PC-3 (cell line): ENCODE results near the gene PAX5. TPM values are rescaled to one million over a fixed set of nuclear protein-coding genes. Genes with fewer than 3 reads are reported as not detected.

ENCODE experiments used
- ATAC-seq: fragments of 200-7000 bp; cut with Tn5 transposase; 2 replicates; pipeline ENCODE4 v1.9.1; 2020; ENCODE audit warnings: mild to moderate bottlenecking, moderate library complexity
- BruUV-seq: library from RNA; stranded (reverse); fragments of 400-500 nt; replicated peaks from 2 replicates; lab custom pipeline; 2021; lab: Mats Ljungman, UMichigan
- CTCF ChIA-PET: fragments of 300-600 bp; sonication (Branson Sonifier 250); formaldehyde crosslinking; loops from one replicate; lab custom pipeline; 2022; ENCODE audit warnings: antibody characterized with exemption; lab: Charles Lee
- POLR2A ChIA-PET: fragments of 300-600 bp; sonication (Branson Sonifier 250); formaldehyde crosslinking; loops from one replicate; lab custom pipeline; 2022; ENCODE audit warnings: antibody characterized with exemption; ENCODE audit not compliant: unreplicated experiment; lab: Charles Lee
- DNase-seq: peaks from one replicate; pipeline ENCODE4 v3.0.0-alpha.2; 2015
- H2AFZ ChIP-seq: fragments of 300-600 bp; sonication (generic); 2 replicates; pipeline ENCODE4 v1.6.0; 2016; ENCODE audit warnings: antibody characterized with exemption, low read length
- H3F3A ChIP-seq: fragments of 300-600 bp; sonication (generic); one replicate; pipeline ENCODE4 v1.6.0; 2017; ENCODE audit warnings: antibody characterized with exemption, low read length, control low read depth, mild to moderate bottlenecking; ENCODE audit not compliant: unreplicated experiment
- H3K27ac ChIP-seq: fragments of 300-600 bp; sonication (generic); 2 replicates; pipeline ENCODE4 v1.5.1; 2016; ENCODE audit warnings: mild to moderate bottlenecking, low read length
- H3K27me3 ChIP-seq: fragments of 300-600 bp; sonication (generic); 2 replicates; pipeline ENCODE4 v1.6.1; 2016; ENCODE audit warnings: low read length, mixed read lengths
- H3K36me3 ChIP-seq: fragments of 300-600 bp; sonication (generic); 2 replicates; pipeline ENCODE4 v1.6.1; 2016; ENCODE audit warnings: low read depth, mixed run types, low read length, mixed read lengths
- H3K4me1 ChIP-seq: fragments of 300-600 bp; sonication (generic); 2 replicates; pipeline ENCODE4 v1.5.1; 2016; ENCODE audit warnings: low read length; ENCODE audit not compliant: insufficient read depth
- H3K4me2 ChIP-seq: fragments of 300-600 bp; sonication (generic); 2 replicates; pipeline ENCODE4 v1.6.0; 2016; ENCODE audit warnings: low read length
- H3K4me3 ChIP-seq: fragments of 300-600 bp; sonication (generic); 2 replicates; pipeline ENCODE4 v1.5.1; 2016; ENCODE audit warnings: mild to moderate bottlenecking, low read length, mixed read lengths
- H3K79me2 ChIP-seq: fragments of 300-600 bp; sonication (generic); 2 replicates; pipeline ENCODE4 v1.6.1; 2017; ENCODE audit warnings: low read length, mixed read lengths
- H3K9ac ChIP-seq: fragments of 300-600 bp; sonication (generic); 2 replicates; pipeline ENCODE4 v1.6.0; 2016; ENCODE audit warnings: mild to moderate bottlenecking, low read length
- H3K9me2 ChIP-seq: fragments of 300-600 bp; sonication (generic); replicated peaks from 2 replicates; pipeline ENCODE4 v1.6.1; 2016; ENCODE audit warnings: mixed run types, low read length, mixed read lengths
- H3K9me3 ChIP-seq: fragments of 300-600 bp; sonication (generic); 2 replicates; pipeline ENCODE4 v1.6.1; 2016; ENCODE audit warnings: low read length, mixed read lengths
- H4K20me1 ChIP-seq: fragments of 300-600 bp; sonication (generic); 2 replicates; pipeline ENCODE4 v1.6.1; 2016; ENCODE audit warnings: low read length, mixed read lengths
- EZH2 ChIP-seq: fragments of 300-600 bp; sonication (generic); IDR thresholded peaks from one replicate; pipeline ENCODE4 v1.6.1; 2017; ENCODE audit warnings: antibody characterized with exemption, mild to moderate bottlenecking, low read length; ENCODE audit not compliant: unreplicated experiment
- EZH2phosphoT487 ChIP-seq: fragments of 300-600 bp; sonication (generic); IDR thresholded peaks from 2 replicates; pipeline ENCODE4 v1.6.1; 2018; ENCODE audit warnings: mild to moderate bottlenecking, antibody characterized with exemption, low read length, borderline replicate concordance
- intact Hi-C: fragments of 100-400 bp; cut with micrococcal nuclease; formaldehyde crosslinking; loops from 2 replicates; pipeline ENCODE4 v1.9.0; 2023
- total RNA-seq: library from RNA; depleted of rRNA; stranded (reverse); fragments of >200 nt; gene quantifications from 2 replicates; pipeline ENCODE4 v1.2.3, GENCODE V29; 2014
- TF ChIP-seq, protein P1 (sequence below): fragments of 300-600 bp; sonication (generic); conservative IDR thresholded peaks from 2 replicates; pipeline ENCODE4 v1.5.1; 2017; ENCODE audit warnings: antibody characterized with exemption, low read depth, mild to moderate bottlenecking, low read length

PAX5 gene
- total RNA-seq, 1 experiment from 2014 or later, result not detected

DNA sequence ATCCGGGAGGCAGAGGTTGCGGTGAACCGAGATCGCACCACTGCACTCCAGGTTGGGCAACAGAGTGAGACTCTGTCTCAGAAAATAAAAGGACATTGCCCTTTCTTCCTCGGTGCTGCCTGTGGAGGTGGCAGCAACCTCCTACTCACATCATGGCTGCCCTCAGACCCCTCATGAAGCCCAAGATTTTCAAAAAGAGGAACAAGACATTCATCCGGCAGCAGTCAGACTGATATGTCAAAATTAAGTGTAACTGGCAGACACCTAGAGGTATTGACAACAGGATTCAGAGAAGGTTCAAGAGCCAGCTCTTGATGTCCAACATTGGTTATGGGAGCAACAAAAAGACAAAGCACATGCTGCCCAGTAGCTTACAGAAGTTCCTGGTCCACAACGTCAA is 12.6 kb upstream of the PAX5 start:
- ATAC-seq (no peak), DNase-seq (no peak)
- no peak overlapping the region for H3K4me3 ChIP-seq
- no peaks in the 10 kb centered on the region for H3K4me1 ChIP-seq
- peaks cover 12% of the 10 kb centered on the region; the same call in 1 of the 2 replicates for H3K27me3 ChIP-seq
- BruUV-seq, result no TSS peak
- intact Hi-C loops, result no loop called here
- no peaks in the 10 kb centered on the region for H3K9me2 ChIP-seq
- H2AFZ ChIP-seq, result no peak overlapping the region
- H3K4me2 ChIP-seq, result no peak overlapping the region
- TF ChIP-seq EZH2 (no peak), EZH2phosphoT487 (no peak)
- TF ChIP-seq, protein P1, sequence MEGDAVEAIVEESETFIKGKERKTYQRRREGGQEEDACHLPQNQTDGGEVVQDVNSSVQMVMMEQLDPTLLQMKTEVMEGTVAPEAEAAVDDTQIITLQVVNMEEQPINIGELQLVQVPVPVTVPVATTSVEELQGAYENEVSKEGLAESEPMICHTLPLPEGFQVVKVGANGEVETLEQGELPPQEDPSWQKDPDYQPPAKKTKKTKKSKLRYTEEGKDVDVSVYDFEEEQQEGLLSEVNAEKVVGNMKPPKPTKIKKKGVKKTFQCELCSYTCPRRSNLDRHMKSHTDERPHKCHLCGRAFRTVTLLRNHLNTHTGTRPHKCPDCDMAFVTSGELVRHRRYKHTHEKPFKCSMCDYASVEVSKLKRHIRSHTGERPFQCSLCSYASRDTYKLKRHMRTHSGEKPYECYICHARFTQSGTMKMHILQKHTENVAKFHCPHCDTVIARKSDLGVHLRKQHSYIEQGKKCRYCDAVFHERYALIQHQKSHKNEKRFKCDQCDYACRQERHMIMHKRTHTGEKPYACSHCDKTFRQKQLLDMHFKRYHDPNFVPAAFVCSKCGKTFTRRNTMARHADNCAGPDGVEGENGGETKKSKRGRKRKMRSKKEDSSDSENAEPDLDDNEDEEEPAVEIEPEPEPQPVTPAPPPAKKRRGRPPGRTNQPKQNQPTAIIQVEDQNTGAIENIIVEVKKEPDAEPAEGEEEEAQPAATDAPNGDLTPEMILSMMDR, result no peak
- H3K9ac ChIP-seq, result no peak overlapping the region
- H3F3A ChIP-seq, result no peaks in the 10 kb centered on the region
- no peaks in the 10 kb centered on the region for H4K20me1 ChIP-seq
- no peaks in the 10 kb centered on the region for H3K9me3 ChIP-seq
- no peaks in the 10 kb centered on the region for H3K36me3 ChIP-seq
- H3K79me2 ChIP-seq, result no peaks in the 10 kb centered on the region
- ChIA-PET CTCF (no interaction called here), POLR2A (no interaction called here)
- H3K27ac ChIP-seq, result no peak overlapping the region

DNA sequence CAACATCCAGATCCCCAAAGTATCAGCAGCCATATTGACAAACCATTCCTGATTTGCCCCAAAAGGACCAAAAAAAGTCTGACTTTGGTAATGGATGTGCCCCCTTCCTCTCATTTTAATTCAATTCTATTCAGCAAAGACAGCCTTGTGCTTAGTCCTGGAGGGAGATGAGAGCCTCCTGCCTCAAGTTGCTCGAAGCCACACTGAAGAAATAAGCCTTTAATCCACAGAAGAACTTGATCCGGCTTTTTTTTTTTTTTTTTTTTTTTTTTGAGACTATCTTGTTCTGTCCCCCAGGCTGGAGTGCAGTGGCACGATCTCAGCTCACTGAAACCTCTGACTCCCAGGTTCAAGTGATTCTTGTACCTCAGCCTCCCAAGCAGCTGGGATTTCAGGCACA is 8.4 kb upstream of the PAX5 start:
- no TSS peak for BruUV-seq
- H3F3A ChIP-seq, result no peaks in the 10 kb centered on the region
- ChIA-PET POLR2A (no interaction called here), CTCF (no interaction called here)
- H3K4me1 ChIP-seq, result no peaks in the 10 kb centered on the region
- no peak overlapping the region for H3K4me3 ChIP-seq
- no peak overlapping the region for H3K9ac ChIP-seq
- H3K27me3 ChIP-seq, result no peaks in the 10 kb centered on the region
- no peak overlapping the region for H2AFZ ChIP-seq
- no peak for TF ChIP-seq EZH2phosphoT487
- TF ChIP-seq, protein P1, result no peak
- TF ChIP-seq EZH2, result no peak
- no peak overlapping the region for H3K27ac ChIP-seq
- intact Hi-C loops, result no loop called here
- H4K20me1 ChIP-seq, result no peaks in the 10 kb centered on the region
- no peaks in the 10 kb centered on the region for H3K9me3 ChIP-seq
- H3K4me2 ChIP-seq, result no peak overlapping the region
- no peaks in the 10 kb centered on the region for H3K36me3 ChIP-seq
- H3K79me2 ChIP-seq, result no peaks in the 10 kb centered on the region
- no peak for DNase-seq
- H3K9me2 ChIP-seq, result no peaks in the 10 kb centered on the region
- ATAC-seq, result no peak

DNA sequence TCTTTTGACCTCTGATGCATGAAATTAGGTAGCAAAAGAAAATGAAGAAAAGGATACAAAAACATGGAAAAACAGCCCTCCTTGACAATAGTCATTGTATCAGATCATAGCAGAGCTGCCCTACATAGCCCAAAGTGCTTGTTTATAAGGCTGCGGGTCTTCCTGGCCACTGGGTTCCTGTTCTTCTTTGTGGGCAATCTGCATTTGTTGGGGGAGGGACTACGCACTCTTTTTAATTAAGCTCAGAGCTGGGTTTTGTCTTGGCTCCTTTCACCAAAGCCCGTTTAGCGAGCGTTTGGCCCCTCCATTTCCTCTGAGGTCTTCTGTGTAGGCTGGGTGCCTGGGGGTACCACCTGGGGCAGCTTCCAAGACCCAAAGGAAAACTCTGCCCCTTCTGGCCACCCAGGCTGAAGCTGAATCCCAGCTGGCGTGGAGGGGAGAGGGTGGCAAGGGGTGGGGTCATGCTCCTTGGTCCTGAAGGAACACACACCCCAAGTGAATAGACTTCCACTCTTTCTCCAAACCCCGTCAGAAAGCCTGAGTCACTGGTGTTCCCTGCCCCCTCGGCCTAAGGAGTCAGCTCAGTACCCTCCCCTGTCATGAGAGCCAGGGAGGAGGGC is 6.5 kb upstream of the PAX5 start:
- no peak for DNase-seq
- no peak overlapping the region for H2AFZ ChIP-seq
- no TSS peak for BruUV-seq

More for the DNA sequence above, 6.5 kb upstream of the PAX5 start:
- ATAC-seq, result no peak
- H3K4me2 ChIP-seq, result no peak overlapping the region
- no peak overlapping the region for H3K27ac ChIP-seq
- ChIA-PET POLR2A (no interaction called here), CTCF (no interaction called here)
- no peaks in the 10 kb centered on the region for H3K4me1 ChIP-seq
- no peaks in the 10 kb centered on the region for H3K9me2 ChIP-seq
- no peak overlapping the region for H3K4me3 ChIP-seq
- no peaks in the 10 kb centered on the region for H4K20me1 ChIP-seq
- intact Hi-C loops, result no loop called here
- no peaks in the 10 kb centered on the region for H3K36me3 ChIP-seq
- no peaks in the 10 kb centered on the region for H3F3A ChIP-seq
- H3K79me2 ChIP-seq, result no peaks in the 10 kb centered on the region
- no peaks in the 10 kb centered on the region for H3K9me3 ChIP-seq
- no peak overlapping the region for H3K9ac ChIP-seq
- peaks cover 14% of the 10 kb centered on the region for H3K27me3 ChIP-seq
- no peak for TF ChIP-seq EZH2
- no peak for TF ChIP-seq EZH2phosphoT487
- TF ChIP-seq, protein P1, result no peak
